ENCODE data around the gene NFAT5. TPM values are rescaled to one million over a fixed set of nuclear protein-coding genes. Genes with fewer than 3 reads are reported as not detected.
"Not testable (repeated sequence)": the region's sequence is repeated elsewhere in the genome, so short reads cannot be mapped to it uniquely, and the experiment has no call there.

The NFAT5 gene
- total RNA-seq, 1 donor from 2014 or later = 30.1 TPM

DNA sequence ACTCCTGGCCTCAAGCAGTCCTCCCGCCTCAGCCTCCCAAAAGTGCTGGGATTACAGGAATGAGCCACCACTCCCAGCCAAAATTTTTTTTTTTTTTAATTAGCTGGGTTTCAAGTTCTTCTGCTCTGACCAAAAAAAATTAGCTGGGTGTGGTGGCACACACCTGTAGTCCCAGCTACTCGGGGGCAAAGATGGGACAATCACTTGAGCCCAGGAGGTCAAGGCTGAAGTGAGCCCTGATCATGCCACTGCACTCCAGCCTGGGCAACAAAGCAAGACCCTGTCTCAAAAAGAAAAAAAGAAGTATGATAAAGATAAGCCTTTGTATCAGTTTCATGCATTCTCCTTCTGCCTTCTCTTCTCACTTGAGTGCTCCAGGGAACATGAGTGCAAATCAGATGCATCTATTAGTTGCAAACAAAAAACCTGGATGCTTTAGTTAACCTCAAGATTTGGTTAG is 158.7 kb downstream of the NFAT5 start:
- Mint-ChIP-seq H3K27ac (peak overlapping the region; percentile 99), H3K4me1 (ENCODE audit: unreplicated experiment) (peaks cover 23% of the 10 kb centered on the region), H3K4me3 (peak overlapping the region; percentile 95), H3K36me3 (peaks cover 4% of the 10 kb centered on the region), H3K27me3 (no peaks in the 10 kb centered on the region), H3K9me3 (no peaks in the 10 kb centered on the region)
- no peak for DNase-seq (ENCODE audit: extremely low spot score, unreplicated experiment)
- TF ChIP-seq, protein P1, sequence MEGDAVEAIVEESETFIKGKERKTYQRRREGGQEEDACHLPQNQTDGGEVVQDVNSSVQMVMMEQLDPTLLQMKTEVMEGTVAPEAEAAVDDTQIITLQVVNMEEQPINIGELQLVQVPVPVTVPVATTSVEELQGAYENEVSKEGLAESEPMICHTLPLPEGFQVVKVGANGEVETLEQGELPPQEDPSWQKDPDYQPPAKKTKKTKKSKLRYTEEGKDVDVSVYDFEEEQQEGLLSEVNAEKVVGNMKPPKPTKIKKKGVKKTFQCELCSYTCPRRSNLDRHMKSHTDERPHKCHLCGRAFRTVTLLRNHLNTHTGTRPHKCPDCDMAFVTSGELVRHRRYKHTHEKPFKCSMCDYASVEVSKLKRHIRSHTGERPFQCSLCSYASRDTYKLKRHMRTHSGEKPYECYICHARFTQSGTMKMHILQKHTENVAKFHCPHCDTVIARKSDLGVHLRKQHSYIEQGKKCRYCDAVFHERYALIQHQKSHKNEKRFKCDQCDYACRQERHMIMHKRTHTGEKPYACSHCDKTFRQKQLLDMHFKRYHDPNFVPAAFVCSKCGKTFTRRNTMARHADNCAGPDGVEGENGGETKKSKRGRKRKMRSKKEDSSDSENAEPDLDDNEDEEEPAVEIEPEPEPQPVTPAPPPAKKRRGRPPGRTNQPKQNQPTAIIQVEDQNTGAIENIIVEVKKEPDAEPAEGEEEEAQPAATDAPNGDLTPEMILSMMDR (conservative IDR thresholded peaks at IDR 0.05) = no peak

DNA sequence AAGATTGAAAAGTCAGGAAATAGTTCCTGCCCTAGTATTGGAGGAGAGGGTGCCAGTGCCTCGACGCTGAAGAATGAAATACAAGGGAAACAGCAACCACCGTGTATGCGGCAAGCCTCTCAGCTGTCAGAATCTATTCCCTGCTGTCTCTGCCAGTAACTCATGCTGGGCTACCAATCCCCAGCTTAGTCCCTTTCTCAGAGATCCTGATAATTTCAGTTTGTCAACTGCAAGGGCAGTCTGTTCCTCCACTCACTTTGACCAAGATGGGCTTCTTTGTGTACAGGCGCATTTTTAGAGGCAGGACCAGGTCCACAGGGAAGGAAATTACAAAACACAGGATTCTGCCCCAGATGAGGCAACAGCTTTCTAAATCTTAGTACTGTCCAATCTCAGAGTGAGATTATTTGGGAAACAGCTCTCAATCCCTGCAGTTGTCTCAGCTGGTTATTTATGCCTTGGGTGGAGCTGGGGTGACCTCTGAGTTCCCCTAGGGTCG is 159.3 kb downstream of the NFAT5 start:
- peak overlapping the region; percentile 95 for H3K4me3 Mint-ChIP-seq
- H3K36me3 Mint-ChIP-seq = peaks cover 4% of the 10 kb centered on the region
- no peak for DNase-seq (ENCODE audit: extremely low spot score, unreplicated experiment)
- H3K27ac Mint-ChIP-seq = peak overlapping the region; percentile 99
- TF ChIP-seq, protein P1 (conservative IDR thresholded peaks at IDR 0.05) = no peak
- H3K27me3 Mint-ChIP-seq = no peaks in the 10 kb centered on the region
- no peaks in the 10 kb centered on the region for H3K9me3 Mint-ChIP-seq
- H3K4me1 Mint-ChIP-seq (ENCODE audit: unreplicated experiment) = peaks cover 23% of the 10 kb centered on the region

DNA sequence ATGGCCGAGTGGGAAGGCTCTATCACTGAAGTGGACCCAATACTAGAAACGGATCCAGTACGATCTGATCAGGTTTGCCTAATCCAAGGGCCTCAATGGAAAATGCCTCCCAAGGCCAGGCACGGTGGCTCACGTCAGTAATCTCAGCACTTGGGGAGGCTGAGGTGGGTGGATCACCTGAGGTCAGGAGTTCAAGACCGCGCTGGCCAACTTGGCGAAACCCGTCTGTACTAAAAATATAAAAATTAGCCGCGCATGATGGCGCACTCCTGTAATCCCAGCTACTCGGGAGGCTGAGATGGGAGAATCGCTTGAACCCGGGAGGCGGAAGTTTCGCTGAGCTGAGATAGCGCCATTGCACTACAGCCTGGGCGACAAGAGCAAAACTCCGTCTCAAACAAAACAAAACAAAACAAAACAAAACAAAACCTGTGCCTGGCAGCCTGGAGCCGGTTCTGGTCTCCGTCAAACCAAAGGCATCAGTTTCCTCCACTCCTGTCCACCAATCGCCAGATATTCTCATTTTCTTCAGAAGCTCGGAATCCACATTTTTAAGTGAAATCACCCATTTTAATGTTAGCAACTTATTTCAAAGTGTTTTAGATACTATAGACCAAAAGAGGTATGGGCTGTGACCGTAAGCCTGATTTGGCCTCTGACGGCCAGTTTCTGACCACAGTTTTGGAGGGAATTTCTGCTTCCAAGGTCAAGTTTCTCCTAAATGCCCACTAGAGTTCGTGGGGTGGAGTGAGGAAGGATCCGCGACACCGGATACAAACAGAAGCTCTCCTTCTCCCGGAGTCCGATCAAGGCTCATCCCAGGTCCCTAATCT is 159.9 kb downstream of the NFAT5 start:
- Mint-ChIP-seq H3K4me3 (peak overlapping the region; percentile 95), H3K4me1 (ENCODE audit: unreplicated experiment) (peaks cover 23% of the 10 kb centered on the region)

DNA sequence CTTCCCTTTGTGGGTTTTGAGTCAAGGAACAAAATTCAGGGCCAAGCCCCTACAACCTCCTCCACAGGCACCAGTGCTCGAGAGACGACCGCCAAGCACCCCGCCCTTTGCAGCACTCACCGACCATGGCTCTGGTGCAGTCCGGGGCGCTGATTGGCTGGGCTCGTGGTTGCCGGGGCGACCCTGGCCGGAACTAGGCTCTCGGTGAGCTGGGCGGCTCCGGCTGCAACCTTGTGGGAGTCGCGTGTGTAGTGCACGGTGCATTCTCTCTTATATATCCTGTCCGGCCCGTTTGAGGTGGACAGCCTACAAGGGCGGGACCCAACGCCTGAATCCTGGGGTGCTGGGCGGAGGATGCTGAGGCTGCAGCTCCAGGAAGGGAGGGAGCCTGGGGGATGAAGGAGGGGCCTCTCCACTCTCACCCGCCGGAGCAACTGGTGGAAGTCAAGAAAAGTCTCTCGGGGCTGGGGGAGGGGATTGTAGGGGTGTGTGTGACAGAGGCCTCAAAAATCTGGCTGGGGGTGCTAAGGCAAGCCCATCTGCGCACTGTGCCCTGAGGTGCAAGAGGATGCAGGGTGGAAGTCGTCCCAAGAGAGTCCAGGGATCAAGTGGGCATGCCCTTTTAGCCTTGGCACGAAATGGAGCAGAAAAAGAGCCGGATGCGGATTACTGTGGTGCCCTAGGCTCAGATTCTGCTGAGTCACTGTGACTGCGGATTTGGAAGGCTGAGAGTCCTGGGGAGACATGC is 160.7 kb downstream of the NFAT5 start, which contains the start of gene NQO1:
NQO1 (minus strand) TSS at position 248 of the 748 bp plus-strand sequence; CDS start at position 127, 121 bp downstream.
- Mint-ChIP-seq H3K27me3 (no peaks in the 10 kb centered on the region), H3K27ac (peak within 1 kb of the TSS; percentile 99), H3K4me1 (ENCODE audit: unreplicated experiment) (peaks cover 23% of the 10 kb centered on the region), H3K9me3 (no peaks in the 10 kb centered on the region), H3K4me3 (peak within 1 kb of the TSS; percentile 95), H3K36me3 (no peaks in the 10 kb centered on the region)
- TF ChIP-seq, protein P1 (conservative IDR thresholded peaks at IDR 0.05) = no peak
- DNase-seq (ENCODE audit: extremely low spot score, unreplicated experiment) = peak; percentile 95

More for the DNA sequence above, 159.9 kb downstream of the NFAT5 start:
- DNase-seq (ENCODE audit: extremely low spot score, unreplicated experiment) = no peak
- TF ChIP-seq, protein P1 (conservative IDR thresholded peaks at IDR 0.05) = no peak
- Mint-ChIP-seq H3K9me3 (no peaks in the 10 kb centered on the region), H3K36me3 (peaks cover 4% of the 10 kb centered on the region), H3K27ac (peak overlapping the region; percentile 99), H3K27me3 (no peaks in the 10 kb centered on the region)

DNA sequence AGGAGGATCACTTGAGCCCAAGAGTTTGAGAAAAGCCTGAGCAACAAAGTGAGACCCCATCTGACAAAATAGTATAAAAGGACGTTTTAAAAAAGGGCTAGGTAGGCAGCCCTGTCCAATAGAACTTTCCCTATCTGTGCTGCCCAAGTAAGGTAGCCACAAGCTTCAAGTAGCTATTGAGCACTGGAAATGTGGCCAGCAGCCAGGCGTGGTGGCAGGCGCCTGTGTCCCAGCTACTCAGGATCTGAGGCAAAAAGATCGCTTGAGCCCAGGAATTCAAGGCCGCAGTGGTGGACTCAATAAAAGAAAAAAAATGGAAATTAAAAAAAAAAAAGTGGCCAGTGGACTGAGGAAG is 162.1 kb downstream of the NFAT5 start:
- no peak for DNase-seq (ENCODE audit: extremely low spot score, unreplicated experiment)
- no peaks in the 10 kb centered on the region for H3K36me3 Mint-ChIP-seq
- TF ChIP-seq, protein P1 (conservative IDR thresholded peaks at IDR 0.05) = no peak
- peak overlapping the region; percentile 95 for H3K4me3 Mint-ChIP-seq
- H3K9me3 Mint-ChIP-seq = no peaks in the 10 kb centered on the region
- no peaks in the 10 kb centered on the region for H3K27me3 Mint-ChIP-seq
- peaks cover 23% of the 10 kb centered on the region for H3K4me1 Mint-ChIP-seq (ENCODE audit: unreplicated experiment)
- H3K27ac Mint-ChIP-seq = peak overlapping the region; percentile 99

DNA sequence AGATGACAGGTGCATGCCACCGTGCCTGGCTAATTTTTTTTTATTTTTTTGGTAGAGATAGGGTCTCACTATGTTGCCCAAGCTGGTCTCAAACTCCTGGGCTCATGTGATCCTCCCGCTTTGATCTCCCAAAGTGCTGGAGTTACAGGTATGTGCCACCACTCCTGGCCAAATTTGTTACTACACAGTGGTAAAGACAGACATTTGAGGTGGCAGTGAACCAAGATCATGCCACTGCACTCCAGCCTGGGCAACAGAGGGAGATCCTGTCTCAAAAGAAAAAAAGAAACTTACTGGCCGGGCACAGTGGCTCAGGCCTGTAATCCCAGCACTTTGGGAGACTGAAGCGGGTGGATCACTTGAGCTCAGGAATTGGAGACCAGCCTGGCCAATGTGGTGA is 163.3 kb downstream of the NFAT5 start:
- DNase-seq (ENCODE audit: extremely low spot score, unreplicated experiment); H3K27ac Mint-ChIP-seq; H3K4me3 Mint-ChIP-seq; H3K36me3 Mint-ChIP-seq; H3K27me3 Mint-ChIP-seq; H3K9me3 Mint-ChIP-seq: not testable (repeated sequence)
- H3K4me1 Mint-ChIP-seq (ENCODE audit: unreplicated experiment) = peaks cover 19% of the 10 kb centered on the region

DNA sequence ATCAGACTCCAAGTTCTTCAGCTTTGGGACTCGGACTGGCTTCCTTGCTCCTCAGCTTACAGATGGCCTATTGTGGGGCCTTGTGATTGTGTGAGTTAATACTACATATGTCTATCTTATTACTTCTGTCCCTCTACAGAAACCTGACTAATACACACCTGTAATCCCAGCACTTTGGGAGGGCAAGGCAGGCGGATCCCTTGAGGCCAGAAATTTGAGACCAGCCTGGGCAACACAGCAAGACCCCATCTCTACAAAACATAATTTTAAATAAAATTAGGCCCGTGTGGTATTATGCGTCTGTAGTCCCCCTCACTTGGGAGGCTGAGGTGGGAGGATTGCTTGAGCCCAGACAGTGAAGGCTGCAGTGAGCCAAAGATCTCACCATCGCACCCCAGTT is 165.5 kb downstream of the NFAT5 start:
- not testable (repeated sequence) for H3K27ac Mint-ChIP-seq; H3K36me3 Mint-ChIP-seq; H3K27me3 Mint-ChIP-seq; DNase-seq (ENCODE audit: extremely low spot score, unreplicated experiment); H3K4me3 Mint-ChIP-seq; H3K9me3 Mint-ChIP-seq; H3K4me1 Mint-ChIP-seq (ENCODE audit: unreplicated experiment)
